GM12801 (cell line): ENCODE data around the gene SLC39A3.

Experiments
- CTCF ChIP-seq: IDR thresholded peaks from one replicate; pipeline ENCODE4 v1.5.1; 2011; ENCODE audit warnings: control low read depth; ENCODE audit not compliant: insufficient read length; ENCODE audit errors: extremely low read depth

Gene SLC39A3

DNA sequence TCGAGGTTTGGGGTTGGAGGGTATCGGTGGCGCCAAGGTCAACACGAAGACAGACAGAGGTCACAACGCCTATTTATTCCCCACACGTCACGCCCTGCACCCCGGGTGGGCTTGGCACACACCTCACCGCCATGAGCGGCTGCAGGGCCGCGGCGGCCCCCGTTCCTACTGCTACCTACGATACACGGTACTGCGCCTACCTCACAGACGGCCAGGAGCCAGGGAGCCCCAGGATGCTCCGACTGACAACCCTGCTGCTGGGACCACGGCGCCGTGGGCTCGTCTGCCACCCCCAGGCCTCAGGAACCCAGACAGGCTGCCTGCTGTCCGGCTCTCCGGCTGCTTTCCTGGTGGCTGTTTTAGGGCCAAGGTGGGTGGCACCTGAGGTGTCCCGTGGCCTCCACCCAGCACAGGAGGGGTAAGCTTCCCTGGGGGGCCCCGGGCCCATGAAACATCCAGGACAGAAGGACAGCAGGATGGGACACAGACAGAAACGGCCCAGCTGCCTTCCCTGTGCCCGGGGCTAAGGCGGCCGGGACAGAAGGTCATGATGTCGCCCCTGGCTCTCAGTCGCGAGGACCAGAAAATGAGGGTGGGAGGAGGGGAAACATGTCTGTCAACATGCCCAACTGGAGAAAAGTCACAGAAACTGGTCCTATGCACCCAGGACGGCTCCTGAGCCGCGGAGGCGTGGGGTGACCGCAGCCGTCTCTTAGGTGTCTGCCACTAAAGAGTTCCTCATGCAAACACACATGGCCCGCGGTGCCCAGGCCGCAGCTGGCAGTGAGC, 15.0 kb upstream of the SLC39A3 start:
- no peak for TF ChIP-seq CTCF

DNA sequence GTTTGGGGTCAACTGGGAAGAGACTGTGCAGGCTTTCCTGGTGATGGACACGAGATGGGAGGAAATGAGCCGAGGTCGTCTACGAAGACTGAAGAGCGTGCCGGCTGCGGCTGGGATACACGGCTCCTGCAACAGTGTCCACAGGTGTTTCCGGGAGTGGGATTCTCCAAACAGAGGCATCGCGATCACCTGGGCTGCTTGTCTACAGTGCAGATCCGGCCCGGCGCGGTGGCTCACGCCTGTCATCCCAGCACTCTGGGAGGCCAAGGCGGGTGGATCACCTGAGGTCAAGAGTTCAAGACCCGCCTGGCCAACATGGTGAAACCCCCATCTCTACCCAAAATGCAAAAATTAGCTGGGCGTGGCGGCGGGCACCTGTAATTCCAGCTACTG, 11.6 kb upstream of the SLC39A3 start:
- no peak for TF ChIP-seq CTCF

- TF ChIP-seq CTCF: no peak
These were observed 11.1 kb upstream of the SLC39A3 start for GRCh38 chr19:2750808-2751437.

DNA sequence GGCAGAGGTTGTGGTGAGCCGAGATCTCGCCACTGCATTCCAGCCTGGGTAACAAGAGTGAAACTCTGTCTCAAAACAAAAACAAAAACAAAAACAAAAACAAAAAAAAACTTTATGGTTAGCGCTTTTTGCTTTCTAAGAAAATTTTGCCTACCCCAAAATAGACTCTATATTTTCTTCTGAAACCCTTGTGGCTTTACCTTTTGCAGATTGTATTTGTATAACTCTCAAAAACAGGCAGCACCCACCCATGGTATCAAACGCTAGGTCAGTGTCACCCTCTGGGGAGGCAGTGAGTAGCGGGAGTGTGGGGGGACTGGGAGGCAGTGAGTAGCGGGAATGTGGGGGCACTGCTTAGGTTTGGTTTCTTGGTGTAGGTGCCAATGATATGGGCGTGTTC, 7.5 kb upstream of the SLC39A3 start:
- no peak for TF ChIP-seq CTCF

DNA sequence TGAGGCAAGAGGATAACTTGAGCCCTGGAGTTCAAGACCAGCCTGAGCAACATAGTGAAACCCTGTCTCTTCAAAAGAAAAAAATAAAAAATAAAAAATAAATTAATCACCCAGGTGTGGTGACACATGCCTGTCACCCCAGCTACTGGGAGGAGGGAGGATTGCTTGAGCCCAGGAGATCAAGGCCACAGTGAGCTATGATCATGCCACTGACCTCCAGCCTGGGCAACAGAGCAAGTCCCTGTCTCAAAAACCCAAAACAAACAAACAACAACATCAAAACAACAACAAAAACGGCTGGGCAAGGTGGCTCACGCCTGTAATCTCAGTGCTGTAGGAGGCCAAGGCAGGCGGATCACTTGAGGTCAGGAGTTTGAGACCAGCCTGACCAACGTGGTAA, 4.3 kb upstream of the SLC39A3 start:
- no peak for TF ChIP-seq CTCF

GRCh38 chr19:2743099-2743498, 3.3 kb upstream of the SLC39A3 start:
- no peak for TF ChIP-seq CTCF

- no peak for TF ChIP-seq CTCF
These were observed 468 bp upstream of the SLC39A3 start for GRCh38 chr19:2740314-2740656.
